HFFc6 (cell line): ENCODE results near the gene PACRGL. TPM values are rescaled to one million over a fixed set of nuclear protein-coding genes. Genes with fewer than 3 reads are reported as not detected.
"Not testable (repeated sequence)": the region's sequence is repeated elsewhere in the genome, so short reads cannot be mapped to it uniquely, and the experiment has no call there.

ENCODE experiments used
- DNase-seq: peaks from one replicate; pipeline ENCODE4 v3.0.0-alpha.2; 2018
- H3K27ac Mint-ChIP-seq: 2 replicates; pipeline ENCODE4 v1.8.0; 2020; ENCODE audit warnings: mild to moderate bottlenecking, mixed read lengths
- H3K27me3 Mint-ChIP-seq: 2 replicates; pipeline ENCODE4 v1.8.0; 2021; ENCODE audit warnings: mild to moderate bottlenecking, moderate library complexity, mixed read lengths; ENCODE audit not compliant: insufficient read depth
- H3K36me3 Mint-ChIP-seq: 2 replicates; pipeline ENCODE4 v1.8.0; 2021; ENCODE audit warnings: low read depth, mixed read lengths
- H3K4me1 Mint-ChIP-seq: 2 replicates; pipeline ENCODE4 v1.8.0; 2020; ENCODE audit warnings: low read depth, mixed read lengths
- H3K4me3 Mint-ChIP-seq: 2 replicates; pipeline ENCODE4 v1.8.0; 2020; ENCODE audit warnings: mild to moderate bottlenecking, moderate library complexity, mixed read lengths
- H3K9me3 Mint-ChIP-seq: 2 replicates; pipeline ENCODE4 v1.8.0; 2020; ENCODE audit warnings: mild to moderate bottlenecking, mixed read lengths
- total RNA-seq, 6 experiments: library from RNA; stranded (reverse); fragmentation: NEBNext Ultra II Directional; extraction: Animal tissue kit (Norgen Biotek cat#: 25700); gene quantifications; 2 replicates in 1 of 6; 3 replicates in 5 of 6; pipeline ENCODE4 v1.2.3, GENCODE V29; 2021
- TF ChIP-seq, protein P1 (sequence below): fragments of 200-600 bp; sonication (generic); IDR thresholded peaks from 2 replicates; pipeline ENCODE4 v1.5.0; 2021; ENCODE audit warnings: antibody characterized with exemption, mild to moderate bottlenecking

The PACRGL gene
- total RNA-seq, 6 experiments from 2014 or later, result 9.6 to 12.6 (median 10.5) TPM

DNA sequence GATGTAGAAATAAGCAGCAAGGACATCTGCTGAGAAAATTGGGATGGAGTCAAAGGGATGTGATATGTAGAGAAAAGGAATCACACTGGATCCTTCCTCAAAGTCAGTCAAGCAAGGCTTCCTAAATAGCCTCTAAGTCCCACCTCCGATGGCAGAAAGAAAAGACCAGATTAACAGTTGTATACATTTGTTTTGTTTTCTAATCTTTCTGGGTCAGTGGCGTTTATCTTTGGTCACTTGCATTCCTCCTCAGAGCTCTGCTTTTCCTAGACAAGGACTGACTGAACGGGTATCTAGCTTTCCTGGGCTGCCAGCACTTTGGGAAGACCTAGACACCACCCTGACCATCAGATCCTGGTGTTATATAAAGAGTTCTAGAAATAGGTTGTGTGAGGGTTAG is 23.2 kb downstream of the PACRGL start:
- Mint-ChIP-seq H3K27me3 (no peaks in the 10 kb centered on the region), H3K27ac (no peak overlapping the region), H3K4me3 (no peak overlapping the region), H3K9me3 (peaks cover 16% of the 10 kb centered on the region), H3K36me3 (peaks cover 46% of the 10 kb centered on the region), H3K4me1 (peaks cover 12% of the 10 kb centered on the region)
- no peak for DNase-seq
- TF ChIP-seq, protein P1, sequence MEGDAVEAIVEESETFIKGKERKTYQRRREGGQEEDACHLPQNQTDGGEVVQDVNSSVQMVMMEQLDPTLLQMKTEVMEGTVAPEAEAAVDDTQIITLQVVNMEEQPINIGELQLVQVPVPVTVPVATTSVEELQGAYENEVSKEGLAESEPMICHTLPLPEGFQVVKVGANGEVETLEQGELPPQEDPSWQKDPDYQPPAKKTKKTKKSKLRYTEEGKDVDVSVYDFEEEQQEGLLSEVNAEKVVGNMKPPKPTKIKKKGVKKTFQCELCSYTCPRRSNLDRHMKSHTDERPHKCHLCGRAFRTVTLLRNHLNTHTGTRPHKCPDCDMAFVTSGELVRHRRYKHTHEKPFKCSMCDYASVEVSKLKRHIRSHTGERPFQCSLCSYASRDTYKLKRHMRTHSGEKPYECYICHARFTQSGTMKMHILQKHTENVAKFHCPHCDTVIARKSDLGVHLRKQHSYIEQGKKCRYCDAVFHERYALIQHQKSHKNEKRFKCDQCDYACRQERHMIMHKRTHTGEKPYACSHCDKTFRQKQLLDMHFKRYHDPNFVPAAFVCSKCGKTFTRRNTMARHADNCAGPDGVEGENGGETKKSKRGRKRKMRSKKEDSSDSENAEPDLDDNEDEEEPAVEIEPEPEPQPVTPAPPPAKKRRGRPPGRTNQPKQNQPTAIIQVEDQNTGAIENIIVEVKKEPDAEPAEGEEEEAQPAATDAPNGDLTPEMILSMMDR, result no peak

DNA sequence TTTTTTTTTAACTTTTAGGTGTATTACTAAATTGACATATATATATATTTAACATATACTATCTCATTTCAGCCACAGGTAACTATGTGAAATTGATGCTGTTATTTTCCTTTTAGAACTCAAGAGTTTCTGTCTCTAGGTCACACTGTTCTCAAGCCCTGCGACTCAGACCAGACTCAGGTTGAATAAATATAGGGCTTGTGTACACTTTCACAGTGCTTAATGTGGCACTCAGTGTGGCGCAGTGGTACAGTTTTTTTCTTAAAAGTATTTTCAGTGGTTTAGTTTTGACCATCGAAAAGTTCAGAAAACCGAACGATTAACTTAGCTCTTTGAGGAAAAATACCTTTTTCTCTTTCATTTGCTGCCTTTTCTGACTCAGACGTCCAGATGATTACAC is 24.7 kb downstream of the PACRGL start:
- TF ChIP-seq, protein P1, result no peak
- H3K9me3 Mint-ChIP-seq, result peaks cover 16% of the 10 kb centered on the region
- peaks cover 12% of the 10 kb centered on the region for H3K4me1 Mint-ChIP-seq
- H3K36me3 Mint-ChIP-seq, result peaks cover 34% of the 10 kb centered on the region
- no peak overlapping the region for H3K27ac Mint-ChIP-seq
- no peak for DNase-seq
- no peak overlapping the region for H3K4me3 Mint-ChIP-seq
- H3K27me3 Mint-ChIP-seq, result no peaks in the 10 kb centered on the region

DNA sequence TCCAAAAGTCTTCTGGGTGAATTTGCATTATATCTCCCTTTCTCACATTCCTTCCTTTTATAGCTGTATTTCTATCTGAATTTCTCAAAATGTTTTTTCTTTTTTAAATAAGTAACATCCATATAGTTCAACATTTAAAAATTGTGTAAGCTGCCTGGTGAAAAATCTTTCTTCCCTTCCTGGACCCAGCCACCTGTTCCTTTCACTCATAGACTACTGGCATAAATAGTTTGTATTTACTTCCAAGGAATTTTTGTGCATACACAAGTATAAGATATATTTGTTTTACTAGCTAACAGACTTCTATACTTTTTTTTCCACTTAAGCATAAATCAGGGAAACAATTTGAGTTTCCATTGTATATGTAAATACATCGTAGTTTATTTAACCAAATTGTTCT is 35.7 kb downstream of the PACRGL start:
- peaks cover 38% of the 10 kb centered on the region for H3K9me3 Mint-ChIP-seq
- no peaks in the 10 kb centered on the region for H3K27me3 Mint-ChIP-seq
- H3K27ac Mint-ChIP-seq, result no peak overlapping the region
- H3K36me3 Mint-ChIP-seq, result peaks cover 38% of the 10 kb centered on the region
- no peak overlapping the region for H3K4me3 Mint-ChIP-seq
- TF ChIP-seq, protein P1, result no peak
- no peak for DNase-seq
- H3K4me1 Mint-ChIP-seq, result no peaks in the 10 kb centered on the region

DNA sequence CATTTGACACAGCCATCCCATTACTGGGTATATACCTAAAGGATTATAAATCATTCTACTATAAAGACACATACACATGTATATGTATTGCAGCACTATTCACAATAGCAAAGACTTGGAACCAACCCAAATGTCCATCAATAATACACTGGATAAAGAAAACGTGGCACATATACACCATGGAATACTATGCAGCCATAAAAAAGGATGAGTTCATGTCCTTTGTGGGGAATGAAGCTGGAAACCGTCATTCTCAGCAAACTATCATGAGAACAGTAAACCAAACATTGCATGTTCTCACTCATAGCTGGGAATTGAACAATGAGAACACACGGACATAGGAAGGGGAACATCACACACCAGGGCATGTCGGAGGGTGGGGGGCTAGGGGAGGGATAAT is 45.7 kb downstream of the PACRGL start:
- not testable (repeated sequence) for H3K4me3 Mint-ChIP-seq, H3K27ac Mint-ChIP-seq

DNA sequence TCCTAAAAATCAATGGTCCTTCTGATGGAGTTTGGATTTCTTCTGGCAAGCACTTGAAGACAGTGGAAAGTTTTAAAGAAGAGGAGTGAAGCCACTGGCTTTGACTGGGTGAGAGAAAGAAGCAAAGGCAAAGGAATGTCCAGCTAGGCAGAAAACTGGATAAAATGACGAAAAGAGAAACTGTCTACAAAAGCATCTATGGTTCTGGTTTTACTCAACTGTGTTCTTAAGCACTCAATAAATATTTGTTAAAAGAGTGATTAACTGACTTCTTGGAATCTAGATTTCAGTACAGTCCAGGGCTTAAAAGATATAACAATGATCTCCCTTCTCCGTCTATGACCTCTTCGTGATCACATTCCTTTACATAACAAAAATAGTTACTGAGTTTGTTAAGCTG is 52.4 kb downstream of the PACRGL start:
- H3K27ac Mint-ChIP-seq, result no peak overlapping the region
- TF ChIP-seq, protein P1, result no peak
- no peaks in the 10 kb centered on the region for H3K27me3 Mint-ChIP-seq
- DNase-seq, result no peak
- no peaks in the 10 kb centered on the region for H3K9me3 Mint-ChIP-seq
- H3K4me1 Mint-ChIP-seq, result no peaks in the 10 kb centered on the region
- H3K36me3 Mint-ChIP-seq, result peaks cover 4% of the 10 kb centered on the region; the same call in 1 of the 2 replicates
- H3K4me3 Mint-ChIP-seq, result no peak overlapping the region

More for the DNA sequence above, 45.7 kb downstream of the PACRGL start:
- DNase-seq, H3K27me3 Mint-ChIP-seq, H3K36me3 Mint-ChIP-seq, H3K4me1 Mint-ChIP-seq: not testable (repeated sequence)
- peaks cover 21% of the 10 kb centered on the region for H3K9me3 Mint-ChIP-seq

DNA sequence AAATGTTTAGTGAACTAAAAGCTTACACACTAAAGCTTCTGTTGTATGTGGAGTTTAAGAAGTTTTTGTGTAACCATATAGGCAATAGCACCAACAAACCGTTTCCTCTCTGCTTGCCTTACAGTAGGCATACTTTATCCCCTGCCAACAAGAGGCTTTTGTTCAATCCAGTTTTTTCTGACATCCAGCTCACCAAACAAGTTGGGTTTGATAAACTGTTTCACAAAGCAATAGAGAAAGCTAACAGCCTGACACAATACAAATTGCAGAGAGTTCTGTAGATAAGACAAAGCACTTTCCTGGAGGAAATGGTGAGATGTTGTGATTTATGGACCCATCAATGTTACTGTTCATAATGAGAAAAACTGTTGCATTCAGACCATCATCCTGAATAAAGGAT is 53.8 kb downstream of the PACRGL start:
- no peaks in the 10 kb centered on the region for H3K27me3 Mint-ChIP-seq
- no peak for DNase-seq

More for the DNA sequence above, 53.8 kb downstream of the PACRGL start:
- Mint-ChIP-seq H3K27ac (no peak overlapping the region), H3K36me3 (peaks cover 4% of the 10 kb centered on the region; the same call in 1 of the 2 replicates), H3K9me3 (no peaks in the 10 kb centered on the region), H3K4me1 (no peaks in the 10 kb centered on the region), H3K4me3 (no peak overlapping the region)
- TF ChIP-seq, protein P1, result no peak
